PFSK-1 (cell line): ENCODE measurements around the gene ANKRD40.

Experiments used
- FOXP2 ChIP-seq: optimal IDR thresholded peaks from 2 replicates; pipeline ENCODE3; 2011; ENCODE audit warnings: borderline replicate concordance, control low read depth, inconsistent platforms; ENCODE audit not compliant: insufficient read depth; ENCODE audit errors: extremely low read length, extremely low read depth
- POLR2AphosphoS5 ChIP-seq: IDR thresholded peaks from 2 replicates; pipeline ENCODE4 v1.6.1; 2012; ENCODE audit warnings: low read depth, mild to moderate bottlenecking, control low read depth, low read length, moderate library complexity
- TAF1 ChIP-seq: IDR thresholded peaks from 2 replicates; pipeline ENCODE4 v1.6.1; 2012; ENCODE audit warnings: low read length, control low read depth, borderline replicate concordance; ENCODE audit not compliant: insufficient read depth
- TF ChIP-seq, protein P1 (sequence below), 2 experiments: IDR thresholded peaks; 2 replicates each; pipeline versions ENCODE4 v1.6.1 to v1.8.0; 2011 to 2012; ENCODE audit warnings: low read depth in 2 of 2, low read length in 2 of 2, control low read depth in 1 of 2, inconsistent platforms in 1 of 2, mild to moderate bottlenecking in 1 of 2, moderate library complexity in 1 of 2; ENCODE audit not compliant: insufficient read depth in 1 of 2

DNA sequence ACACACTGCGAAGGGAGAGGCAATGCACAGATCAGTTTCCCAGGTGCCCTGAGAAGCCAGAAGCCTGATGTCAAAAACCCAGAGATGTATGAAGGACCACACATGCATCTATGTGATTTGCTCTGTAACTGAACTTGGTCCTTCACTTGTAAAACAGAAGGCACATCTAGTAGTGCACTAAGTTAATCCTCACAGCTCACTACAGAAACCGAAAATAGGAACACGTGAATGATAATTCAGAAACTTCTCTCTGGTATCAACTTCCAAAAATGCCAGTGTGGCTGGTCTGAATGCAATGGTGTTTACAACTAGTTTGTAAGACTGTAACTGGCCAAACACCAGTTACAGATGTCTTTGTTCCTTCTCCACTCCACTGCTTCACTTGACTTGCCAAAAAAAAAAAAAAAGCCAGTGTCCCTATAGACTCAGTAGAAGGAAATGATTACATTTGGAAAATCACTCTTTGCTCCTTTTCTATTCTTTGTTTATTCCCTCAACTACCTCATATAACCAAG is 11.3 kb downstream of the ANKRD40 start:
- TF ChIP-seq TAF1 (no peak), FOXP2 (no peak), POLR2AphosphoS5 (no peak)
- TF ChIP-seq, protein P1, sequence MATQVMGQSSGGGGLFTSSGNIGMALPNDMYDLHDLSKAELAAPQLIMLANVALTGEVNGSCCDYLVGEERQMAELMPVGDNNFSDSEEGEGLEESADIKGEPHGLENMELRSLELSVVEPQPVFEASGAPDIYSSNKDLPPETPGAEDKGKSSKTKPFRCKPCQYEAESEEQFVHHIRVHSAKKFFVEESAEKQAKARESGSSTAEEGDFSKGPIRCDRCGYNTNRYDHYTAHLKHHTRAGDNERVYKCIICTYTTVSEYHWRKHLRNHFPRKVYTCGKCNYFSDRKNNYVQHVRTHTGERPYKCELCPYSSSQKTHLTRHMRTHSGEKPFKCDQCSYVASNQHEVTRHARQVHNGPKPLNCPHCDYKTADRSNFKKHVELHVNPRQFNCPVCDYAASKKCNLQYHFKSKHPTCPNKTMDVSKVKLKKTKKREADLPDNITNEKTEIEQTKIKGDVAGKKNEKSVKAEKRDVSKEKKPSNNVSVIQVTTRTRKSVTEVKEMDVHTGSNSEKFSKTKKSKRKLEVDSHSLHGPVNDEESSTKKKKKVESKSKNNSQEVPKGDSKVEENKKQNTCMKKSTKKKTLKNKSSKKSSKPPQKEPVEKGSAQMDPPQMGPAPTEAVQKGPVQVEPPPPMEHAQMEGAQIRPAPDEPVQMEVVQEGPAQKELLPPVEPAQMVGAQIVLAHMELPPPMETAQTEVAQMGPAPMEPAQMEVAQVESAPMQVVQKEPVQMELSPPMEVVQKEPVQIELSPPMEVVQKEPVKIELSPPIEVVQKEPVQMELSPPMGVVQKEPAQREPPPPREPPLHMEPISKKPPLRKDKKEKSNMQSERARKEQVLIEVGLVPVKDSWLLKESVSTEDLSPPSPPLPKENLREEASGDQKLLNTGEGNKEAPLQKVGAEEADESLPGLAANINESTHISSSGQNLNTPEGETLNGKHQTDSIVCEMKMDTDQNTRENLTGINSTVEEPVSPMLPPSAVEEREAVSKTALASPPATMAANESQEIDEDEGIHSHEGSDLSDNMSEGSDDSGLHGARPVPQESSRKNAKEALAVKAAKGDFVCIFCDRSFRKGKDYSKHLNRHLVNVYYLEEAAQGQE (IDR thresholded peaks at IDR 0.05; ENCODE audit: insufficient read depth in 1 of 2, low read depth in 2 of 2, low read length in 2 of 2) = no peak
